Testis (tissue), 3 donors: ENCODE data around the gene SERPINB12. TPM values are rescaled to one million over a fixed set of nuclear protein-coding genes. Genes with fewer than 3 reads are reported as not detected.

ENCODE experiments used
- DNase-seq: peaks from one replicate; pipeline ENCODE4 v3.0.0-alpha.2; 2019
- H3K27ac ChIP-seq, 2 donors: fragments of 200-600 bp; sonication (generic); one replicate each; pipeline ENCODE4 v1.5.1; 2019
- H3K27me3 ChIP-seq: fragments of 200-600 bp; sonication (generic); one replicate; pipeline ENCODE4 v1.5.1; 2019
- H3K36me3 ChIP-seq: fragments of 200-600 bp; sonication (generic); one replicate; pipeline ENCODE4 v1.5.1; 2017; ENCODE audit warnings: low read depth; ENCODE audit errors: missing control alignments
- H3K4me1 ChIP-seq: fragments of 200-600 bp; sonication (generic); one replicate; pipeline ENCODE4 v1.5.1; 2019
- H3K4me3 ChIP-seq, 2 donors: fragments of 200-600 bp; sonication (generic); one replicate each; pipeline ENCODE4 v1.5.1; 2017 to 2019
- H3K9me3 ChIP-seq: fragments of 200-600 bp; sonication (generic); one replicate; pipeline ENCODE4 v1.5.1; 2017
- CTCF ChIP-seq, 3 experiments: fragments of 450-650 bp in 2 of 3; fragments of 200-600 bp in 1 of 3; sonication (generic) in 1 of 3; IDR thresholded peaks; one replicate each; pipeline ENCODE4 v1.5.1; 2016 to 2019; ENCODE audit warnings: antibody characterized with exemption in 3 of 3, mild to moderate bottlenecking in 2 of 3, moderate library complexity in 1 of 3
- POLR2A ChIP-seq: fragments of 450-650 bp; IDR thresholded peaks from one replicate; pipeline ENCODE4 v1.6.1; 2017; ENCODE audit warnings: antibody characterized with exemption, mild to moderate bottlenecking, moderate library complexity
- WGBS, 2 donors: methylation state at CpG; one replicate each; pipeline ENCODE4 v1.1.5; 2018; 5-methylcytosine and 5-hydroxymethylcytosine counted together
- intact Hi-C: fragments of 100-400 bp; cut with DNase I; formaldehyde crosslinking; loops from one replicate; pipeline ENCODE4 v1.15.1; 2023; ENCODE audit warnings: low total_unique reads
- polyA plus RNA-seq: library from polyadenylated mRNA; stranded (reverse); fragments of 350-450 nt; fragmentation: Illumina TruSeq; extraction: RNeasy Lipid Tissue Mini Kit (QIAGEN cat#74804); gene quantifications from one replicate; pipeline ENCODE4 v1.2.3, GENCODE V29; 2014; ENCODE audit warnings: low read depth, low replicate concordance; ENCODE audit not compliant: insufficient read depth
- total RNA-seq, 2 donors: library from RNA; depleted of rRNA; stranded (reverse); fragments of >200 nt; gene quantifications; one replicate each; pipeline ENCODE4 v1.2.3, GENCODE V29; 2016

The SERPINB12 gene
- total and polyA plus RNA-seq, 3 donors from 2014 or later = 0.56 to 1.1 (median 0.94) TPM

- no peak overlapping the region for H3K27ac ChIP-seq
- H3K9me3 ChIP-seq = no peaks in the 10 kb centered on the region
- H3K36me3 ChIP-seq = no peaks in the 10 kb centered on the region
- H3K4me3 ChIP-seq = no peak overlapping the region
- TF ChIP-seq POLR2A (no peak), CTCF (IDR thresholded peaks at IDR 0.05) (no peak)
- intact Hi-C loops = no loop called here
- 58 to 81% methylated on average over 1 of the region's 1 CpG for WGBS, 2 donors
- no peak for DNase-seq
- no peaks in the 10 kb centered on the region for H3K4me1 ChIP-seq
- no peaks in the 10 kb centered on the region for H3K27me3 ChIP-seq
Observed at GRCh38 chr18:63515801-63516200, 26.4 kb upstream of the SERPINB12 start.

DNA sequence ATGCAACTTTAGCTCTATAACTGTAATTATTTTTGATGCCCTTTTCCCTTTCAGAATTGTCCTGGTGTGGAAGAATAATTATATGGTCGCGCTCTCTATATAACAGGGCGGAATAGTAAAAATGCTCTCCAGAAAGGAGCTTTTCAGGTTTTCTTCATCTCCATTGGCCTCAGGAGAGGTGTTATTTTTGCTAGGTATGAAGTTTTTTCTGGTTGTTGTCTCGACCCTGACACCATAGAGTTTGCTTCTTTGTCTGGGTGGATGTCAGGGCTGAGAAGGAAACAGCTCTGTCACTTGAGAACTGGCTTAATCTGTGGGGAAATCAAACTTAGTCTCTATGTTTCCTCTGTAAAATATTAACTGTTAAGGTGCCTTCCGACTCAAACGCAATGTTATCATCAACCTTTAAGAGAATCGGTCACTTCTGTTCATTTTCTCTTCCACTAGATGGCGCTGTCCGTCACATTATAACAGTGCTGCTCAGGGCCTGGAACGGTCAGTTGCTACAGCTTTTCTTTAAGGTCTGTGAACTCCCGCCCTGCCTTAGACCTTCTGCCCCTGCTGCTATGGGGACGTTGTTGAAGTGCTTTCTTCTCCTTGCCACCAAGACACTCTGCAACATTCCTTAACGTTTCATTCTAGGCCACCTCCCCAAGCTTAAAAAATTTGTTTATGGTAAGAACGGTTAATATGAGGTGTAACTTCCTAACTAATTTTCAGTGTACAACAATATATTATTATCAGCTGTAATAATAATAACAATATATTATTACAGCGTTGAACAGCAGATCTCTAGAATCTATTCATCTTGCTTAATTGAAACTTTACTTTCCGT is 23.8 kb upstream of the SERPINB12 start:
- Histone ChIP-seq H3K27ac (no peak overlapping the region), H3K27me3 (no peaks in the 10 kb centered on the region), H3K36me3 (no peaks in the 10 kb centered on the region), H3K4me3 (no peak overlapping the region), H3K9me3 (no peaks in the 10 kb centered on the region), H3K4me1 (no peaks in the 10 kb centered on the region)
- TF ChIP-seq CTCF (IDR thresholded peaks at IDR 0.05) (peak; percentile 64 to 89 (median 86)), POLR2A (no peak)
- WGBS, 2 donors = 26% methylated on average over 16 of the region's 16 CpGs
- DNase-seq = peak; percentile 88
- intact Hi-C loops = no loop called here

- H3K36me3 ChIP-seq = no peaks in the 10 kb centered on the region
- no peak overlapping the region for H3K27ac ChIP-seq
- no peak for DNase-seq
- WGBS, 2 donors = 87 to 100% methylated on average over 3 of the region's 3 CpGs
- intact Hi-C loops = loop anchor here (5.0 kb wide), 1 partner anchor 57 kb away; no protein-coding TSS in a partner anchor
- H3K27me3 ChIP-seq = no peaks in the 10 kb centered on the region
- H3K4me1 ChIP-seq = no peaks in the 10 kb centered on the region
- no peak overlapping the region for H3K4me3 ChIP-seq
- TF ChIP-seq POLR2A (no peak), CTCF (IDR thresholded peaks at IDR 0.05) (no peak)
- no peaks in the 10 kb centered on the region for H3K9me3 ChIP-seq
Observed at GRCh38 chr18:63520053-63520685, 22.0 kb upstream of the SERPINB12 start.

GRCh38 chr18:63523660-63524059 is 18.5 kb upstream of the SERPINB12 start:
- Histone ChIP-seq H3K9me3 (no peaks in the 10 kb centered on the region), H3K4me3 (no peak overlapping the region), H3K27ac (no peak overlapping the region), H3K27me3 (no peaks in the 10 kb centered on the region), H3K36me3 (no peaks in the 10 kb centered on the region), H3K4me1 (no peaks in the 10 kb centered on the region)
- no peak for DNase-seq
- TF ChIP-seq POLR2A = no peak
- TF ChIP-seq CTCF (IDR thresholded peaks at IDR 0.05) = no peak
- intact Hi-C loops = loop anchor here (5.0 kb wide), 1 partner anchor 54 kb away; no protein-coding TSS in a partner anchor
- 65 to 70% methylated on average over 4 of the region's 4 CpGs for WGBS, 2 donors
